Measurements from ENCODE around the gene IL19.

The IL19 gene

GRCh38 chr1:206799311-206799710 lies 28.7 kb downstream of the IL19 start:
- Histone ChIP-seq H4K20me1 (ENCODE audit: insufficient read depth, low read length) (no peaks in the 10 kb centered on the region), H3K4me2 (ENCODE audit: low read length) (no peak overlapping the region), H3K9ac (ENCODE audit: low read length) (no peak overlapping the region), H3K79me2 (ENCODE audit: insufficient read depth, low read length) (no peaks in the 10 kb centered on the region), H3F3A (ENCODE audit: insufficient read depth, low read length) (no peaks in the 10 kb centered on the region), H3K4me3 (ENCODE audit: low read depth, low read length, poor library complexity, severe bottlenecking) (no peak overlapping the region), H3K9me2 (ENCODE audit: low read depth, low read length) (no peaks in the 10 kb centered on the region), H3K27ac (ENCODE audit: low read depth, low read length, poor library complexity, severe bottlenecking) (no peak overlapping the region), H3K4me1 (ENCODE audit: insufficient read depth, low read length, severe bottlenecking) (peaks cover 14% of the 10 kb centered on the region), H2AFZ (ENCODE audit: low read length) (no peak overlapping the region), H3K36me3 (ENCODE audit: insufficient read depth, low read length) (no peaks in the 10 kb centered on the region), H3K9me3 (ENCODE audit: low read length) (no peaks in the 10 kb centered on the region), H3K27me3 (ENCODE audit: insufficient read depth, low read length) (no peaks in the 10 kb centered on the region)
- TF ChIP-seq CTCF (IDR thresholded peaks at IDR 0.05; ENCODE audit: low read length): no peak
- TF ChIP-seq EZH2 (IDR thresholded peaks at IDR 0.05; ENCODE audit: borderline replicate concordance, low read length): no peak

- no peak overlapping the region for H3K4me2 ChIP-seq (ENCODE audit: low read length)
Observed at GRCh38 chr1:206800411-206800810, 29.8 kb downstream of the IL19 start.

GRCh38 chr1:206800891-206801290 lies 30.3 kb downstream of the IL19 start:
- Histone ChIP-seq H3K4me3 (ENCODE audit: low read depth, low read length, poor library complexity, severe bottlenecking) (no peak overlapping the region), H3K4me1 (ENCODE audit: insufficient read depth, low read length, severe bottlenecking) (peaks cover 8% of the 10 kb centered on the region), H3K9me3 (ENCODE audit: low read length) (no peaks in the 10 kb centered on the region), H3K36me3 (ENCODE audit: insufficient read depth, low read length) (no peaks in the 10 kb centered on the region), H3K9ac (ENCODE audit: low read length) (no peak overlapping the region), H4K20me1 (ENCODE audit: insufficient read depth, low read length) (no peaks in the 10 kb centered on the region), H3F3A (ENCODE audit: insufficient read depth, low read length) (no peaks in the 10 kb centered on the region), H3K79me2 (ENCODE audit: insufficient read depth, low read length) (no peaks in the 10 kb centered on the region), H3K27me3 (ENCODE audit: insufficient read depth, low read length) (no peaks in the 10 kb centered on the region), H3K27ac (ENCODE audit: low read depth, low read length, poor library complexity, severe bottlenecking) (no peak overlapping the region), H2AFZ (ENCODE audit: low read length) (no peak overlapping the region), H3K4me2 (ENCODE audit: low read length) (no peak overlapping the region), H3K9me2 (ENCODE audit: low read depth, low read length) (no peaks in the 10 kb centered on the region)
- TF ChIP-seq EZH2 (IDR thresholded peaks at IDR 0.05; ENCODE audit: borderline replicate concordance, low read length) (no peak), CTCF (IDR thresholded peaks at IDR 0.05; ENCODE audit: low read length) (no peak)

More at GRCh38 chr1:206800411-206800810, 29.8 kb downstream of the IL19 start:
- no peaks in the 10 kb centered on the region for H3K9me2 ChIP-seq (ENCODE audit: low read depth, low read length)
- no peaks in the 10 kb centered on the region for H4K20me1 ChIP-seq (ENCODE audit: insufficient read depth, low read length)
- no peak overlapping the region for H3K4me3 ChIP-seq (ENCODE audit: low read depth, low read length, poor library complexity, severe bottlenecking)
- no peaks in the 10 kb centered on the region for H3K79me2 ChIP-seq (ENCODE audit: insufficient read depth, low read length)
- H3F3A ChIP-seq (ENCODE audit: insufficient read depth, low read length): no peaks in the 10 kb centered on the region
- H3K9me3 ChIP-seq (ENCODE audit: low read length): no peaks in the 10 kb centered on the region
- no peaks in the 10 kb centered on the region for H3K27me3 ChIP-seq (ENCODE audit: insufficient read depth, low read length)
- H2AFZ ChIP-seq (ENCODE audit: low read length): no peak overlapping the region
- no peak overlapping the region for H3K27ac ChIP-seq (ENCODE audit: low read depth, low read length, poor library complexity, severe bottlenecking)
- TF ChIP-seq CTCF (IDR thresholded peaks at IDR 0.05; ENCODE audit: low read length) (no peak), EZH2 (IDR thresholded peaks at IDR 0.05; ENCODE audit: borderline replicate concordance, low read length) (no peak)
- H3K36me3 ChIP-seq (ENCODE audit: insufficient read depth, low read length): no peaks in the 10 kb centered on the region
- peaks cover 8% of the 10 kb centered on the region for H3K4me1 ChIP-seq (ENCODE audit: insufficient read depth, low read length, severe bottlenecking)
- H3K9ac ChIP-seq (ENCODE audit: low read length): no peak overlapping the region
